ENCODE measurements around the gene MPDZ.

The MPDZ gene

GRCh38 chr9:13140843-13141592 lies 138.5 kb downstream of the MPDZ start:
- TF ChIP-seq, protein P1, sequence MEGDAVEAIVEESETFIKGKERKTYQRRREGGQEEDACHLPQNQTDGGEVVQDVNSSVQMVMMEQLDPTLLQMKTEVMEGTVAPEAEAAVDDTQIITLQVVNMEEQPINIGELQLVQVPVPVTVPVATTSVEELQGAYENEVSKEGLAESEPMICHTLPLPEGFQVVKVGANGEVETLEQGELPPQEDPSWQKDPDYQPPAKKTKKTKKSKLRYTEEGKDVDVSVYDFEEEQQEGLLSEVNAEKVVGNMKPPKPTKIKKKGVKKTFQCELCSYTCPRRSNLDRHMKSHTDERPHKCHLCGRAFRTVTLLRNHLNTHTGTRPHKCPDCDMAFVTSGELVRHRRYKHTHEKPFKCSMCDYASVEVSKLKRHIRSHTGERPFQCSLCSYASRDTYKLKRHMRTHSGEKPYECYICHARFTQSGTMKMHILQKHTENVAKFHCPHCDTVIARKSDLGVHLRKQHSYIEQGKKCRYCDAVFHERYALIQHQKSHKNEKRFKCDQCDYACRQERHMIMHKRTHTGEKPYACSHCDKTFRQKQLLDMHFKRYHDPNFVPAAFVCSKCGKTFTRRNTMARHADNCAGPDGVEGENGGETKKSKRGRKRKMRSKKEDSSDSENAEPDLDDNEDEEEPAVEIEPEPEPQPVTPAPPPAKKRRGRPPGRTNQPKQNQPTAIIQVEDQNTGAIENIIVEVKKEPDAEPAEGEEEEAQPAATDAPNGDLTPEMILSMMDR (IDR thresholded peaks at IDR 0.05; ENCODE audit: low read depth, low read length), result no peak
- peak; percentile 18 to 20 for DNase-seq (ENCODE audit: low read depth in 2 of 2)

DNA sequence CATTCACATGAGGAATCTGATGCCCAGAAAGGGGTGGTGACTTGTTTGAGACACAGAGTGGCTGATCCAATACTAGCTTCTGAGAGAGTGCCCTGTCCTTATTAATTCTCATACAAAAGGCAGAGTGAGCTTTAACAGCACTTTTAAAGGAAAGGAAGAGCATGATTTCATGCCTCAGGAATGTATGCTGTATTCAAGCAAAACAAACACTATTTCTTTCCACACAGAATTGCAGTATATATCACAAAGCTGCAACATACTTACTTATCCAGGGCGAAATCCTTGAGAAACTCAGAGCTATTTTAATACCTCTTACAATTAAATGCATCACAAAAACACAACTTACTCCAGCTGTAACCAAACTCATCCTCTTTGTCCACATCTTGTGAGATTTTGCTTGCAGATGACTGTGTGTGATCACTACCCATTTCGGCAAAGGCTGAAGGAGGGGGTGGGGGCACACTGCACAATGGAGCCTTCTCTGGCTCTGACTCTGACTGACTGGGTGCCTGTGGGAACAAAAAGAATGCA lies 139.8 kb downstream of the MPDZ start:
- H3K4me3 ChIP-seq (replicated peaks in 1 of 2; ENCODE audit: low read depth in 2 of 2, low read length in 2 of 2), result peak overlapping the region in 1 of 2 donors; percentile 29
- peak; percentile 89 to 91 for DNase-seq (ENCODE audit: low read depth in 2 of 2)
- TF ChIP-seq, protein P1 (IDR thresholded peaks at IDR 0.05; ENCODE audit: low read depth, low read length), result no peak

More at GRCh38 chr9:13140843-13141592, 138.5 kb downstream of the MPDZ start:
- H3K4me3 ChIP-seq (replicated peaks in 1 of 2; ENCODE audit: low read depth in 2 of 2, low read length in 2 of 2), result no peak overlapping the region

GRCh38 chr9:13137426-13137825 lies 142.1 kb downstream of the MPDZ start:
- TF ChIP-seq, protein P1 (IDR thresholded peaks at IDR 0.05; ENCODE audit: low read depth, low read length), result no peak
- DNase-seq (ENCODE audit: low read depth in 2 of 2), result no peak
- no peak overlapping the region for H3K4me3 ChIP-seq (replicated peaks in 1 of 2; ENCODE audit: low read depth in 2 of 2, low read length in 2 of 2)

DNA sequence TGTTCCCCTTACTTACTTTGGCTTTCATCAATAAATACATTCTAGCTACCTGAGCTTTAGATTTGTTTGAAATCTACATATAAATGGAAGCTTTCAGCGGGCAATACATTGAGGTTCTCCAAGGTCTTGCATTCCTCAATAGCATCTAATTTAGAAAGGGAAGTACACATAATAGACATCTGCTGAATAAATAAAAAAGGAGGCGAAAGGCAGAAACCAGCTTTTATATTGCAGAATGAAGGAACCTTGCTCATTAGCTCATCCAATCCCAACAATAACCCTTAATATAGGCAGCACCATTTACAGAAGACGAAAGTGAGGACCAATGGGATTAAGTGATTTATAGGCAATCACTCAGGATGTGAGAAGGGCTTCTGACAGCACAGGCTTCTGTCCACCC lies 147.5 kb downstream of the MPDZ start:
- H3K4me3 ChIP-seq (replicated peaks in 1 of 2; ENCODE audit: low read depth in 2 of 2, low read length in 2 of 2), result no peak overlapping the region
- no peak for DNase-seq (ENCODE audit: low read depth in 2 of 2)
- TF ChIP-seq, protein P1 (IDR thresholded peaks at IDR 0.05; ENCODE audit: low read depth, low read length), result no peak

- H3K4me3 ChIP-seq (replicated peaks in 1 of 2; ENCODE audit: low read depth in 2 of 2, low read length in 2 of 2), result no peak overlapping the region
These were observed 148.1 kb downstream of the MPDZ start for GRCh38 chr9:13131416-13131815.

GRCh38 chr9:13128266-13128860 lies 151.1 kb downstream of the MPDZ start:
- H3K4me3 ChIP-seq (replicated peaks in 1 of 2; ENCODE audit: low read depth in 2 of 2, low read length in 2 of 2), result no peak overlapping the region
- TF ChIP-seq, protein P1 (IDR thresholded peaks at IDR 0.05; ENCODE audit: low read depth, low read length), result no peak
- DNase-seq (ENCODE audit: low read depth in 2 of 2), result peak in 1 of 2 donors; percentile 70

More at GRCh38 chr9:13131416-13131815, 148.1 kb downstream of the MPDZ start:
- TF ChIP-seq, protein P1 (IDR thresholded peaks at IDR 0.05; ENCODE audit: low read depth, low read length), result no peak
- DNase-seq (ENCODE audit: low read depth in 2 of 2), result no peak
